ENCODE measurements around the gene PDE7B. TPM values are rescaled to one million over a fixed set of nuclear protein-coding genes. Genes with fewer than 3 reads are reported as not detected.

The PDE7B gene
- total and polyA plus RNA-seq, 2 of the 8 experiments (the other 6 are each of a cell fraction or from before 2014, with no cell fraction given) = not detected

DNA sequence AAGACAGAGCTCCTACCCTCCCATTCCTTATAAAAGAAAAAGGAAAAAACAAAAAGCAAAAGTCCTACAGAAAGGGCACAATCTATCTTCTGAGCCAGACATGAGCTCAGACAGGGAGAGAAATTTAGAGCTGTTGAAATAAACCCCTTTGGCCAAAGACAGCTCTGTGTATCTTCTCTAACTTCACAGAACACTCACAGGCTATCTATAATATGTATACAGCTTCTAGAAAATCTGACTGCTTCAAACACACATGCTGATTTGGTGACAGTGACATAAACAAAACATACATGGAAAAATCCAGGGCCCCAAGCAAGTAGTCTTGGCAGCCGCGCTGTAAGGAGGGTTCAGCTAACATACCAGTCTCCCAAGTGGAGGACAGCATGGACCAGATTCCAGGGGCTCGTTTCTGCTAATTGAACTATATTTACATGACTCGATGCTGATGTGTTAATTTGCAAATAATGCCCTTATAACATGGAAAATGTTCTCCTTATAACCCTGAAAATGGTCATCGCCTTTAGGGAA lies 361.6 kb downstream of the PDE7B start (continued):
- TF ChIP-seq, protein P1, sequence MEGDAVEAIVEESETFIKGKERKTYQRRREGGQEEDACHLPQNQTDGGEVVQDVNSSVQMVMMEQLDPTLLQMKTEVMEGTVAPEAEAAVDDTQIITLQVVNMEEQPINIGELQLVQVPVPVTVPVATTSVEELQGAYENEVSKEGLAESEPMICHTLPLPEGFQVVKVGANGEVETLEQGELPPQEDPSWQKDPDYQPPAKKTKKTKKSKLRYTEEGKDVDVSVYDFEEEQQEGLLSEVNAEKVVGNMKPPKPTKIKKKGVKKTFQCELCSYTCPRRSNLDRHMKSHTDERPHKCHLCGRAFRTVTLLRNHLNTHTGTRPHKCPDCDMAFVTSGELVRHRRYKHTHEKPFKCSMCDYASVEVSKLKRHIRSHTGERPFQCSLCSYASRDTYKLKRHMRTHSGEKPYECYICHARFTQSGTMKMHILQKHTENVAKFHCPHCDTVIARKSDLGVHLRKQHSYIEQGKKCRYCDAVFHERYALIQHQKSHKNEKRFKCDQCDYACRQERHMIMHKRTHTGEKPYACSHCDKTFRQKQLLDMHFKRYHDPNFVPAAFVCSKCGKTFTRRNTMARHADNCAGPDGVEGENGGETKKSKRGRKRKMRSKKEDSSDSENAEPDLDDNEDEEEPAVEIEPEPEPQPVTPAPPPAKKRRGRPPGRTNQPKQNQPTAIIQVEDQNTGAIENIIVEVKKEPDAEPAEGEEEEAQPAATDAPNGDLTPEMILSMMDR (IDR thresholded peaks at IDR 0.05; ENCODE audit: control extremely low read depth in 1 of 3, insufficient read depth in 1 of 3, low read depth in 1 of 3, low read length in 3 of 3) = no peak
- TF ChIP-seq RBBP5 (IDR thresholded peaks at IDR 0.05; ENCODE audit: borderline replicate concordance, low read depth, low read length) (no peak), RNF2 (IDR thresholded peaks at IDR 0.05; ENCODE audit: borderline replicate concordance, low read depth, low read length, missing control alignments, poor library complexity, severe bottlenecking) (no peak)

Measured in H1 (cell line).